GM12874 (cell line): ENCODE results near the gene SEMA6D.

Experiments
- TF ChIP-seq, protein P1 (sequence below): IDR thresholded peaks from 2 replicates; pipeline ENCODE4 v1.5.1; 2011; ENCODE audit warnings: low read depth, mild to moderate bottlenecking, control low read depth, low read length, moderate library complexity; ENCODE audit not compliant: insufficient read depth

Gene SEMA6D

GRCh38 chr15:47817969-47818548, 100.8 kb downstream of the SEMA6D start:
- TF ChIP-seq, protein P1, sequence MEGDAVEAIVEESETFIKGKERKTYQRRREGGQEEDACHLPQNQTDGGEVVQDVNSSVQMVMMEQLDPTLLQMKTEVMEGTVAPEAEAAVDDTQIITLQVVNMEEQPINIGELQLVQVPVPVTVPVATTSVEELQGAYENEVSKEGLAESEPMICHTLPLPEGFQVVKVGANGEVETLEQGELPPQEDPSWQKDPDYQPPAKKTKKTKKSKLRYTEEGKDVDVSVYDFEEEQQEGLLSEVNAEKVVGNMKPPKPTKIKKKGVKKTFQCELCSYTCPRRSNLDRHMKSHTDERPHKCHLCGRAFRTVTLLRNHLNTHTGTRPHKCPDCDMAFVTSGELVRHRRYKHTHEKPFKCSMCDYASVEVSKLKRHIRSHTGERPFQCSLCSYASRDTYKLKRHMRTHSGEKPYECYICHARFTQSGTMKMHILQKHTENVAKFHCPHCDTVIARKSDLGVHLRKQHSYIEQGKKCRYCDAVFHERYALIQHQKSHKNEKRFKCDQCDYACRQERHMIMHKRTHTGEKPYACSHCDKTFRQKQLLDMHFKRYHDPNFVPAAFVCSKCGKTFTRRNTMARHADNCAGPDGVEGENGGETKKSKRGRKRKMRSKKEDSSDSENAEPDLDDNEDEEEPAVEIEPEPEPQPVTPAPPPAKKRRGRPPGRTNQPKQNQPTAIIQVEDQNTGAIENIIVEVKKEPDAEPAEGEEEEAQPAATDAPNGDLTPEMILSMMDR = no peak

DNA sequence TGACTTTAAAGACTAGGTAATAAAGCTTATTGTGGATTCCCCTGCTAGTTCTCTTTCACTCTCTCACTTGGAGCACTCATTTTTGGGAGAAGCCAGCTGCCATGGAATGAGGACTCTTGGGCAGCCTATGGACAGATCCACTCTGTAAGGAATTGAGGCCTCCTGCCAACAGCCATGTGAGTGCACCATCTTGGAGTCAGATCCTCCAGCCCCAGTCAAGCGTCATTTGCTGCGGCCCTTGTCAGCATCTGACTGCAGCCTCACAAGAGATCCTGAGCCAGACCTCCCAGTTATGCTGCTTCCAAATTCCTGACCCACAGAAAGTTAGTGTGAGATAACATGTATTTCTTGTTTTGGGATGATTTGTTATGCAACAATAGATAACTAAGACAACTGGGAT, 101.9 kb downstream of the SEMA6D start:
- TF ChIP-seq, protein P1 = no peak

DNA sequence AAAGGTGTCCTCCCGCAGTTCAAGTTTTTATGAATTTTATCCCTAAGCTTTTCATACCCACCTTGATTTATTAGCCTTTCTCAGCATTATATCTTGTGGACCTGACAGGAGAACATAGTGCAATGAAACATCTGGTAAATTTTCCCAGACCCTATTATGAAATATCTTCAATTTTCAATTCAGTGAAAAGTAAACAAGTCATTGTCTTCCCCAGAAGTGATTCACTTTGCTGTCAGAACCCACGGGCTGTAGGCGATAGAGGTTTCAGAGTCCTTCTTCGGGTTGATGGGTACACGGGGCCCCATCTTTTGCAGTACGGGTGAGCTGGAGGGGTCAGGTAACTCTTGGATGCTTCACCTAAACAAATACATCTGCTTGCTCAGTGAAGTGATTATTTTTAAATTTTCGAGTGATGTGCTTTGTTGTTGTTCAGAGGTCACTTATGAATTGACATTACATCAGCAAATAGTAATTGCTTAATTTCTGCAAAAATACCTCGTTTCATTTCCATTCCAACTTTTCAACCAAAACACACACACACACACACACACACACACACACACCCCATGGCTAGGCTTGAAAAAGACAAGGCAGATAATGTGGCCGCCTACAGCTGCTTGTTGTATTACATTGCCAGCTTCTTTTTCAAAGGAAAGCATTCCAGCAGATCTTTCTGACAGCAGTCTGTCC, 102.9 kb downstream of the SEMA6D start:
- TF ChIP-seq, protein P1 = no peak

- TF ChIP-seq, protein P1 = no peak
Observed at GRCh38 chr15:47820747-47821319, 103.5 kb downstream of the SEMA6D start.

GRCh38 chr15:47822048-47822447, 104.7 kb downstream of the SEMA6D start:
- TF ChIP-seq, protein P1 = no peak
